Hematopoietic multipotent progenitor cell treated with erythropoietin and hydrocortisone succinate and interleukin-3 and kit ligand, for 15 days (in vitro differentiated cells): ENCODE data around the gene PTPN11.
"Not testable (repeated sequence)": the region's sequence is repeated elsewhere in the genome, so short reads cannot be mapped to it uniquely, and the experiment has no call there.

ENCODE experiments used
- DNase-seq: peaks from one replicate; pipeline ENCODE4 v3.0.0-alpha.2; 2015; ENCODE audit warnings: low spot score

PTPN11 gene

DNA sequence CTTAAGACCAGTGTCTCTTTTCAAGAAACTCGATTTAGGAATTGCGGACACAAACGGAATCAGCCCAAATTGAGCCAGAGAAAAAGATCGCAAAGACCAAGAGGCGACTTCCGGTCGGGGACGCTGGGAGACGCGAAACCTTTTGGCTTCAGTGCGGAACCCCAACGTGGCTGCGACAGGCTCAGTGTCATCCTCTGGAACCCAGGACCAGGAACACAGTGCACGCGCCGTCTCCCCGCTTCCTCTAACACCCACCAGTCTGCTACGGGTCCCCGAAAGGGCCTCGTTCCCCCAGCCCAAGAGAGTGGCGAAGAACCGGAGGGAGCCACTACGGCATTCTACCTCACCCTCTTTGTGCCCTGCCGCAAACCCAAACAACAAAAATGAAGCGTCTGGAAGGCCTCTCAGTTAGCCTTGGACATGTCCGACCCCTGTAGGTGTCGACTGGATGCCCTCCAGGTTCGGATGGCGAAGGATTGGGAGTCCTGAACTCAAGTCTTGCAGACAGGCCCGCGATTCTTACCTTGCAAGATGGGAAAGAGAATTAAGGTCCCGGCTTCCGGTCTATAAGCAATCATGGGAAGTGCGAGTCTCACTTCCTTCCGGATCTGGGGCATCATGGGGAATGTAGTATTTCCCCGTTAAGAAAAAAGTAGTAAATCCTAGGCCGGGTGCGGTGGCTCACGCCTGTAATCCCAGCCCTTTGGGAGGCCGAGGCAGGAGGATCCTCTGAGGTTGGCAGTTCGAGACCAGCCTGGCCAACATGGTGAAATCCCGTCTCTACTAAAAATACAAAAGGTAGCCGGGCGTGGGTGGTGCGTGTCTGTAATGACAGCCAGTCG is 9.5 kb upstream of the PTPN11 start, which contains the start of gene RPL6:
Gene RPL6 (minus strand): TSS at position 542 of the 842 bp plus-strand sequence. CDS start 949 bp downstream, outside the sequence.
- DNase-seq = peak; percentile 90

DNA sequence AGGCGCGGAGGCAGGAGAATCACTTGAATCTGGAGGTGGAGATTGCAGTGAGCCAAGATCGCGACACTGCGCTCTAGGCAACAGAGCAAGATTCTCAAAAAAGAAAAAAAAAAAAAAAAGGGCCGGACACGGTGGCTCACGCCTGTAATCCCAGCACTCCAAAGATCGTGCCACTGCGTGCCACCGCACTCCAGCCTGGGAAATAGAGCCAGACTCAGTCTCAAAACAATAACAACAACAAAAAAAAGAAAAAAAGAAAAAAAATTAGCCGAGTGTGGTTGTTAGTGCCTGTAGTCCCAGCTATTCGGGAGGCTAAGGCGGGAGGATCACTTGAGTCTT is 8.9 kb upstream of the PTPN11 start:
- no peak for DNase-seq

DNA sequence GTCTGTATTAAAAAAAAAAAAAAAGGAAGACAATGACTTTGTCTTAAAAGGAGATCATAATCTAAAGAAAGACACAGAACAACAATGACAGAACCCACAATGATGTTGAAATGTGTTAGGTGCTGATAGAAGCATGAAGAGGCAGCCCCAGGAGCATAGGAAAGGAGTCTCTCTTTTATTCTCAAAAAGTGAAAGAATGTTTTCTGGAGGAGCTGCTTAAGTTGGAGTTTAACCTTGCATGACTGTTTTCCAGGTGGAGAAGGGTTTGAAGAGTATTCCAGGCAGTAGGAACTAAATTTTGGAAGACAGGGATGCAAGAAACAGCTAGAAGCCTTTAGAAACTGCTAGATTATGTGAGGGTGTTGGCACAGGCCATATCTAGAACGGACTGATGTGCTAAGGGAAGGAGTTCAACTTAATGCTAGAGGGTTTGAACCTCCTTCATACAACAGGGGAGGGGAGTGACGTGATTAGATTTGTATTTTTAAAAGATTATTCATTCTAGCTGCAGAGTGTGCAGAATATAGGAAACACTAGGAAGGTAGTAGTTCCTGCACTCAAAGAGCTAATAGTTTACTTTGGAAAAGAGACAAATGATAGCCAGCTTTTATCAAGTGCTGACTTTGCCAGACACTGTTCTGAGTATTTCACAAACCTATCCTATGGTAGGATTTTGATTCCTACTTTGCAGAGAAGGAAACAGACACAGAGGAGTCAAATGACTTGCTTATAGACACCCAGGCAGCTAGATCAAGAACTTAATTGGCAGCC is 4.7 kb upstream of the PTPN11 start:
- no peak for DNase-seq

DNA sequence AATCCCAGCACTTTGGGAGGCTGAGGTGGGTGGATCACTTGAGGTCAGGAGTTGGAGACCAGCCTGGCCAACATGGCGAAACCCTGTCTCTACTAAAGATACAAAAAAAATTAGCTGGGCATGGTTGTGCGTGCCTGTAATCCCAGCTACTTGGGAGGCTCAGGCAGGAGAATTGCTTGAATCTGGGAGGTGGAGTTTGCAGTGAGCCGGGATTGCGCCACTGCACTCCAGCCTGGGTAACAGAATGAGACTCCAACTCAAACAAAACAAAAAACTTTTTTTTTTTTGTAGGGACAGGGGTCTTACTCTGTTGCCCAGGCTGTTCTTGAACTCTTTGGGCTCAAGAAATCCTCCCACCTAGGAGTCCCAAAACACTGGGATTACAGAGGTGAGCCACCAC is 3.3 kb upstream of the PTPN11 start:
- DNase-seq = not testable (repeated sequence)

DNA sequence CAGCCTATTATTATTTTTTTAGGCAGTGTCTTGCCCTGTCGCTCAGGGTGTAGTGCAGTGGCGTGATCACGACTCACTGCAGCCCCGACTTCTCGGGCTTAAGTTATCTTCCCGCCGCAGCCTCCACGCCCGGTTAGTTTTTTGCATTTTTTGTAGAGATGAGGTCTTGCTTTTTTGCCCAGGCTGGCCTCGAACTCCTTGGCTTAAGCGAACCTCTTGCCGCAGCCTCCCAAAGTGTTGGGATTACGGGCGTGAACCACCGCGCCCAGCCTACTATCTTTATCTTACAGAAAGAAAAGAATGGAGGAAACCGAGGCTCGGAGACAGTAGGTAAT is 507 bp upstream of the PTPN11 start:
- DNase-seq = peak; percentile 62

DNA sequence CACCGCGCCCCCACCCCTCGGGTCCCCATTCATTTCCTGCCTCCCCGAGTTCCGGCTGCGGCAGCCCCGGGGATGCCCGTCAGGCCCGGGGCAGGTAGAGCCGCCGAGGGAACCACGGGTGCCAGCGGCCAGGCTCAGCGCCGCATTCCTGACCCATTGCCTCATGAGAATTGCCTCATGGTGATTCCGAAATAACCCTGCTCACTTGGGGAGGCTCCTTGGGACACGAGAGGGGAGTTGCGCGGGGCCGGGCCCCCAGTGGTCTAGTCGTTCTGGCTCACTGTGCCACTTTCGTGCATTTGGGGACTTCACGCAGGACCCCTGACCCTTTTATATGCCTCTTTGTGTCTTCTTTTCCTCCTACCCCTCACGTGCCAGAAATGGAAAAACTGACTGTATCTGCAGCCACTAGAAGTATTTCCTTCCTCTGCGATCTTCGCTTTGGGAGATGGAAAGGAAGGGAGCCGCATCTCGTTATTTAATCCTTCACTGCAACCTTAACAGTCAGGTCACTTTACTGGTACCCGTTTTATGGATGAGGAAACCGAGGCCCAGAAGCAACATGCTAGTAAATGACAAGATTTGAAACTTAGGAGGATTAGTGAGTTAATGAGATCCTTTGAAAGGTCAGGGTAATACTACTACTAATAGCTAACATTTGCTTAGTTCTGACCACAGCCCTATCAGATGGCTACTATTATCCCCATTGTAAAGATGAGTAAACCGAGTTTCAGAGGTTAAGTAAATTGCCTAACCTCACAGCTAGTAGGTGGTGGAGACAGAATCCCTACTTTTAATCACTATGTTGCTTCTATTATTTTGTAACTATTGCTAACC is 768 bp downstream of the PTPN11 start:
- no peak for DNase-seq

DNA sequence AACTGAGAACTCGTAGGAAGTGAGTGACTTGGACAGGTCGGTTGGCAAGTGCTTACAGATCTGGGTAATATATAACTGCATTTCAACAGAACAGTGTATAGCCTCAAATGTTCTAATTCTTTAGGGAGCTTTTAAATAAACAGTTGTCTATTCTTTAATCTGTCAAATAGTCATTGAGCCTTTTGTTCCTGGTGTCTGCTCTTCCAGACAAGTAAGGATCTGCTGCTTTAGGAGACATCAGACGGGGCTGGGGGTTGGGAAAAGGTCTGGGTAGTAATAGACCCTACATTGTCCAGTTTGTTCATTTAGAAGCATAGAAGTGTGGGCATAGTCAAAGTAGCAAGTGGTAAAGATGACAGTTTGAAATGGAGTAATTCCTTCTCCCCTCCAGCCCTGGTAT is 2.0 kb downstream of the PTPN11 start:
- DNase-seq = no peak

DNA sequence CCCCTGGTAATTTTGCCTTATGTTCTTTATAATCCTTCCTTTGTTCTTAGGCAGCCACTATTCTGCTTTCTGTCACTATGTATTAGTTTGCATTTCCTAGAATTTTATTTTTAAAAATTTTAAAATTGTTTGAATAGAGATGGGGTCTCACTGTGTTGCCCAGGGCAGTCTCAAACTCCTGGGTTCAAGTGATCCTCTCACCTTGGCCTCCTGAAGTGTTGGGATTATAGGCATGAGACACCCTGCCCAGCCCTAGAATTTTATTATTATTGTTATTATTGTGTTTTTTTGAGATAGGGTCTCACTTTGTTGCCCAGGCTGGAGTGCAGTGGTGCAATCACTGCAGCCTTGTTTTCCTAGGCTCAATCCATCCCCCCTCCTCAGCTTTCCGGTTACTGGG is 2.6 kb downstream of the PTPN11 start:
- DNase-seq = no peak

DNA sequence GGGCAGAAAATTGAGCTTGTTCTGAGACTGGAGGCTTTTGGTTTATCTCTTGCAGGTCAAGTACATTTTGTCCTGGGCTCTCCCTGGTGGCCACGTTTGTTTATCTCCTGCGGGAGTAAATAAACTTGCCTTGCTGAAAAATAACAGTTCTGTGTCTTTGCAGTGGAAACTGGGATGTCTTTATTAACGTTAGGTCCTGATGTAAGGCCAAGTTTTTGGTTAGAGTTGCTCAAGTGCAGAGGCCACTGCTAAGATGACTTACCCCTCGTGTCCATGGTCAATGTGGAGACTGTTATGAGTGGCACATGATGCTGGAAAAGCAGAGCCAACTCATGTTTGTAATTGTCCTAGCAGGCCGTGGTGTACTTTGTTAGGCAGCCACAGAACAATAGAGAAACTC is 3.8 kb downstream of the PTPN11 start:
- DNase-seq = no peak

DNA sequence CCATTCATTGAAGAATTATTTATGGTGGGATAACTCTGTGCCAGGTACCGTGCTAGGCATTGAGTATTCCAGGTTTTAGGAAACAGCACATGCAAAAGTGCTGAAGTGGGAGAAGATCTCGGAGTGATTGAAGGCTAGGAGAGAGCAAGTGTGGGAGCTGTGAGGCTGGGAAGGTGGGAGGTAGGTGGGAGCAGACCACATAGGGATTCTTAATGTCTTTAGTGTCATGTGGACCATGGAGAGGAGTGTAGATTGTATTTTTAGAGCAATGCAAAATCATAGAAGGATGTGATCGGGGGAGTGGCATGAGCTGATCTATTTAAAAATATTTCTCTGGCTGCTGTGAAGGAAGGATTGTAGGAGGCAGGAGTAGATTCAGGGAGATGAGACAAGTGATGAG is 5.4 kb downstream of the PTPN11 start:
- DNase-seq = no peak

DNA sequence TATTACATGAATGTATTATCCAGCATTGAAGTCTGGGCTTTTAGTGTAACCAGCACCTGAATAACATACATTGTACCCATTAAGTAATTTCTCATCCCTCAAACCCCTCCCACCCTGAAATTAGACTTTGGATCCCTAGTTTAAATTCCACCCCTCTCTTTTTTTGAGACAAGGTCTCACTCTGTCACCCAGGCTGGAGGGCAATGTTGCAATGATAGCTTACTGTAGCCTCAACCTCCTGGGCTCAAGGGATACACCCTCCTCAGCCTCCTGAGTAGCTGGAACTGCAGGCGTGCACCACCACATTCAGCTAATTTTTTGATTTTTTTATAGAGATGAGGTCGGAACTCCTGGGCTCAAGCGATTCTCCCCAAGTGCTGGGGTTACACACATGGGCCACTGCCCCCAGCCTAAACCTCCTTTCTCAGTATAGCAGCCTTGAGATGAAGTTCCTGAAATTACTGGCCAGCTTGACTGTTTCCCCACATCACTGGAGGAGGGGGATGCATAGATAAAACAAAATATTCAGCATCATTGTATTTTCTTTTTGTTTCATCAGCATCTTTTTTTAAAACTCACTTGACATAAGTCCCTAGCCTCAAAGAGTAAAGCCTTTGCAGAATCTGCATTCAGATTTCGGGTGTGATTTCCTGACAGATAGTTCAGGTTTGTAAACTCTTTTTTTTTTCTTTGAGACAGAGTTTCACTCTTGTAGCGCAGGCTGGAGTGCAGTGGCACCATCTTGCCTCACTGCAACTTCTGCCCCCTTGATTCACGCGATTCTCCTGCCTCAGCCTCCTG is 7.0 kb downstream of the PTPN11 start:
- DNase-seq = no peak

DNA sequence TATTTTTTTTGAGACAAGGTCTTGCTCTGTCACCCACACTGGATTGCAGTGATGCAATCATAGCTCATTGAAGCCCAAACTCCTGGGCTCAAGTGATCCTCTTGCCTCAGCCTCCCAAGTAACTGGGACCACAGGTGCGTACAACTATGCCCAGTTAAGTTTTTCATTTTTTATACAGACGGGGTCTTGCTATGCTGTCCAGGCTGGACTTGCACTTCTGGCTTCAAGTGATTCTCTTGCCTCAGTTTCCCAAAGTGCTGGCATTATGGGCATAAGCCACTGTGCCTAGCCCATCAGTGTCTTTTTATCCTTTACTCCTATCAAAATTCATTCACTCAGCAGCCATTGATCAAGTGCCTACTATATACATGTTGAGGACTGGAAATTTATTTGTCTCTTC is 9.0 kb downstream of the PTPN11 start:
- DNase-seq = no peak

DNA sequence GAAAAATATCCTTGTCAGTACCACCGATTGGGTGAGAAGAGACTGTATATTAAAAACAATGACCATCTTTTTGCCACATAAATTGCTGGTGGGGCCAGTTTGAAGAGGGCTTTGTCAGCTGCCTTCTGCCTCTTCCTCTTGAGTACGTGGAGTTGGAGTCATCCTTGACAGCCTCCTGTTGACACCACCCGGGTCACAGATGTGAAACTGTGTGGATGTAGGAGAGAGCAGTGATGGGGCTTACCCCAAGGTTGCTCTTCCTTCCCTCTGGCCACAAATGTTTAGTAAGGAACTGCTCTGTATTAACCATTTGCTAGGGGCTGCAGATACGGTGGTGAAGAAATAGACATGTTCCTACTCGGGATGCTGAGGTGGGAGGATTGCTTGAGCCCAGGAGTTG is 12.2 kb downstream of the PTPN11 start:
- DNase-seq = no peak

DNA sequence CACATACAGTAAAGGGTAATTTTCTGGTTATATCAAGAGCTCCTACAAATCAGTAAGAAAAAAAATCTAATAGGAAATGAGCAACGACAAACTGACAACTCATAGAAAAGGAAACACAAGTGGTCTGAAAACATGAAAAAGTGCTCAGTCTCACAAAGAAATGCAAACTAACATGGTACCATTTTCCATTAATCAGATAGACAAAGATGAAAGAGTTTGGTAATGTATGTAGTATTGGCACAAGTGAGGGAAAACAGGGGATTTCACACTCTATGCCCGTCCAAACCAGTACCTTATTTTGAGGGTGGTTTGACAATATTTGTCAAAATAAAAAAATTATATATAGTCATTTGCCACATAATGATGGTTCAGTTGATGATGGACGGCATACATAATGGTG is 13.2 kb downstream of the PTPN11 start:
- no peak for DNase-seq

DNA sequence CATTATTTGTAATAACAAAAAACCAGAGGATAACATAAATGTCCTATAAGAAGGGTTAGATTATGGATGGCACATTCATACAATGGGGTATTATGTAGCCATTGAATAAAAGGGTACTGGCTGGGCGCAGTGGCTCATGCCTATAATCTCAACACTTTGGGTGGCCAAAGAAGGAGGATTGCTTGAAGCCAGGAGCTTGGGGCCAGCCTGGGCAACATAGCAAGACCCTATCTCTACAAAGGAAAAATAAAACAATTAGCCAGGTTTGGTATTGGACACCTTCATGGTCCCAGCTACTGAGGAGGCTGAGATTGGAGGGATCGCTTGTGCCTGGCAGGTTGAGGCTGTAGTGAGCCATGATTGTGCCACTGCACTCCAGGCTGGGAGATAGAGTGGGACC is 14.8 kb downstream of the PTPN11 start:
- DNase-seq = no peak

DNA sequence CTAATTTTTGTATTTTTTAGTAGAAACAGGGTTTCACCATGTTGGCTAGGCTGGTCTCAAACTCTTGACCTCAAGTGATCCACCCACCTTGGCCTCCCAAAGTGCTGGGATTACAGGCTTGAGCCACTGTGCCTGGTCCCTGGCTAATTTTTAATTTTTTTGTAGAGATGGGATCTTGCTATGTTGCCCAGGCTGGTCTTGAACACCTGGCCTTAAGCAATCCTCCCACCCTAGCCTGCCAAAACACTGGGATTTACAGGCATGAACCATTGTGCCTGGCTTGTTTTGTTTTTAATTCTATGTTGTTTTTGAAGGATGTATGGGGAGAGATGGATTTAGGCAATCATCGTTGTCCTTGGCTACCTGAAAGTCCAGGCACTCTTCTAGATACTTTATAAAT is 19.9 kb downstream of the PTPN11 start:
- not testable (repeated sequence) for DNase-seq

DNA sequence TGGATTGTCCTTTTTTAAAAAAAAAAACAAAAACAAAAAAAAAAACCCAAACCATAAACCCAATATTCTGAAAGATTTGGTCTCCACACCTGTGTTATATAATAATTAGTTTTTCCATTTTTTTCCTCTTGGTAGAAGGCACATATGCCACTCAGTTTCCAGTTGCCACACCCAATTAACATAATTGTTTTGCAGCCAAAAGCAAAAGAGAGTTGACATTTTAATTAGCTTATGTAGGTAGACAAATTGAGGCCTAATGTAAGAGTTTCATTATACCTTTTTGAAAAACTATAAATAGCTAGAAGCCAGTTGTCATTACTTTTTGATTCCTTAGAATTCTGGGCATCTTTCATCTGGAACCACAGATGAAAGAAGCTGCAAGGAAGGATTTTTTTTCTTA is 21.0 kb downstream of the PTPN11 start:
- DNase-seq = no peak

DNA sequence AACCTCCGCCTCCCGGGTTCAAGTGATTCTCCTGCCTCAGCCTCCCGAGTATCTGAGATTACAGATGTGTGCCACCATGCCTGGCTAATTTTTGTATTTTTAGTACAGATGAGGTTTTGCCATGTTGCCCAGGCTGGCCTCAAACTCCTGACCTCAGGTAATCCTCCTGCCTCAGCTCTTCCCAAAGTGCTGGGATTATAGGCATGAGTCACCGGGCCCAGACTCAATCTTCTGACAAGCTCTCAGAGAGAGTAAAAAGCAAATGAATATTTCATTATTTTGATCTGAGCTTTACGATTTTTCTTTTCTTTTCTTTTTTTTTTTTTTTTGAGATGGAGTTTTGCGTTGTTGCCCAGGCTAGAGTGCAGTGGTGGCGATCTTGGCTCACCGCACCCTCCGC is 21.9 kb downstream of the PTPN11 start:
- not testable (repeated sequence) for DNase-seq

DNA sequence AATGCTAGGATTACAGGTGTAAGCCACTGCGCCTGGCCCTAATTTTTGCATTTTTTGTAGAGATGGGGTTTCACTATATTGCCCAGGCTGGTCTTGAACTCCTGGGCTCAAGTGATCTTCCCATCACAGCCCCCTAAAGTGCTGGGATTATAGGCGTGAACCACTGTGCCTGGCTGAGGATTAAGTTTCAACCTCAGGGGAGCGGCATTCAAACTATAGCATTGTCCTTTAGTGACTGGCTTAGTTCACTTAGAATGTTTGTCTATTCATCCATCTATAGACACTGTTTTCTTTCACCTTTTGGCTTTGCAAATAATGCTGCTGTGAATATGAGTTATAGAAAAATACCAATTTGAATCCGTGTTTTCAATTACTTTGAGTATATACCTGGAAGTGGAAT is 25.2 kb downstream of the PTPN11 start:
- DNase-seq = no peak

DNA sequence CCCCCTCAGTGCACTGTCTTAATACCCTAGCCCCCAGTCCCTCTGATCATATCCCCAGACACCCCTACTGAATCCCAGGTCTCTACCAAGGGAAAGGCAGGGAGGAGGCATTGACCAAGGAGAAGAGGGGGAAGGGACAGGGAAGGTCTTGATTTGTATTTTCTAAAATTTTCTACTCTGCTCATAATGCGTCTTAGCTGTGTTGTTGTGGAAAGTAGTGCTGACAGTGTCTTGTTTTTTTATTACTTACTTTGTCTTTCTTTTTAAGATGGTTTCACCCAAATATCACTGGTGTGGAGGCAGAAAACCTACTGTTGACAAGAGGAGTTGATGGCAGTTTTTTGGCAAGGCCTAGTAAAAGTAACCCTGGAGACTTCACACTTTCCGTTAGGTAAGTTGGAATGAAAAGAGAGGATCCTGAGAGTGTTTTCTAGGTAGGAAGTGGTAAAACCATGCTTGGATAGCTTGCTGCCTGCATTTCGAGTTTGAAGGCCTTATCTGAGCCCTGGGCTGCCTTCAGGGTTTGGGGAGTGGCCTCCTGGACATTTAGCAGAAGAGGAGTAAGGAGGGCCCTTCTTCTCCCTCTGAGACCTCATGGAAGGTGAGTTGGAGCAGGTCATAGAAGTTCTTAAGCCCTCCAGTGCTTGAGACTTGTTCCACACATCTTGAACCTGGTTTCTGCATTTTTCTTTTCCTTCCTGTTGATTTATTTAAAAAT is 27.4 kb downstream of the PTPN11 start:
- no peak for DNase-seq

DNA sequence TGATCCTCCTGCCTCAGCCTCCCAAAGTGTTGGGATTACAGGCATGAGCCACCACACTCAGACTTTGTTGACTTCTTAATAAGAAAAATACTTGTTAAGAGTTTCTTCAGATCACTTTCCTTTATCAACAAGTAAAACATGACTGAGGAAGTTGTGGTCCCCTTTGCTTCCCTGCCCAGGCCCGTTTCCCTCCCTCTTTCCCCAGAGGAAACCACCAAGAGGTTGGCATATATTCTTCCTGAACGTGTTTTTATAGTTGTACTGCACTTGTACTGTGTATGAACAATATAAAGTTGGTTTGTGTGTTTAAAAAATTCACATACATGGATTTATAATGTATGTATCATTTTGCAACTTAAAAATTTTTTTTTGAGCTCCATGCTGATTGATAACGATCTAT is 28.4 kb downstream of the PTPN11 start:
- no peak for DNase-seq
